ENCODE results near the gene GDF7.
"Not testable (repeated sequence)": the region's sequence is repeated elsewhere in the genome, so short reads cannot be mapped to it uniquely, and the experiment has no call there.

Gene GDF7

DNA sequence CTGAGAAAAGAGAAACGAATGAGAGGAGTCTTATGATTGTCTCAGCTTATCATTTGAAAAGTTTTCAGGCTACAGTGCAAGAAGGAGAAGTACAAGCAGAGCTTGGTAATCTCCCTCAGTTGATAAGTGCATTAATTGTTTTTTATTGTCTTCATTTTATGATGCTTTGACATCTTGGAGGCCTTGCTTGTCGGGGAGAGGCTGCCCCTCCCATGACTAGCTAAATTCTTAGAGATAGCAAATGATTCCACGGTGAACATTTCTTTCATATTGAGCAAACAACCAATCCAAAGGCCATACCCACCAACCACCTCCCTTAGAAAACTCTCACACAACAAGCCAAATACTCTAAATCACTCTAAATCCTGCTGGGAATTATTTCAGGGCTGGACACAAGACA, 39.8 kb downstream of the GDF7 start:
- no peak for DNase-seq

- no peak for DNase-seq
These were observed 40.7 kb downstream of the GDF7 start for GRCh38 chr2:20707601-20708000.

GRCh38 chr2:20711641-20712040, 44.7 kb downstream of the GDF7 start:
- not testable (repeated sequence) for DNase-seq

- DNase-seq = not testable (repeated sequence)
These were observed 46.6 kb downstream of the GDF7 start for GRCh38 chr2:20713585-20713984.

- not testable (repeated sequence) for DNase-seq
These were observed 47.5 kb downstream of the GDF7 start for GRCh38 chr2:20714412-20714811.

- DNase-seq = not testable (repeated sequence)
These were observed 49.2 kb downstream of the GDF7 start for GRCh38 chr2:20716164-20716563.

DNA sequence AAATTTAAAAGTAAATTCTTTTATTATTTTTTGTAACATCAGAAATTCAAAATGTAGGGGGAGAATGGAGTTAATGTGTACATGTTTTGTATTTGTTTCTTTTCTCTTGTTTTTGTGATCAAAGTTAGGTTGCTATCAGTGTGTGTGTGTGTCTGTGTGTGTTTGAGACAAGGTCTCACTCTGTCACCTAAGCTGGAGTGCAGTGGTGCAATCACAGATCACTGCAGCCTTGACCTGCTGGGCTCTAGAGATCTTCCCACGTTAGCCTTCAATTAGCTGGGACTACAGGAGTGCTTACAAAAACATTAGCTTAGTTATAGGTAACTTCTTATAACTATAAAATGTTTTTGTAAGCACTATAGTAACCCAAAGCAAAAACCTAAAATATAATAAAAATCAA, 50.7 kb downstream of the GDF7 start:
- no peak for DNase-seq

DNA sequence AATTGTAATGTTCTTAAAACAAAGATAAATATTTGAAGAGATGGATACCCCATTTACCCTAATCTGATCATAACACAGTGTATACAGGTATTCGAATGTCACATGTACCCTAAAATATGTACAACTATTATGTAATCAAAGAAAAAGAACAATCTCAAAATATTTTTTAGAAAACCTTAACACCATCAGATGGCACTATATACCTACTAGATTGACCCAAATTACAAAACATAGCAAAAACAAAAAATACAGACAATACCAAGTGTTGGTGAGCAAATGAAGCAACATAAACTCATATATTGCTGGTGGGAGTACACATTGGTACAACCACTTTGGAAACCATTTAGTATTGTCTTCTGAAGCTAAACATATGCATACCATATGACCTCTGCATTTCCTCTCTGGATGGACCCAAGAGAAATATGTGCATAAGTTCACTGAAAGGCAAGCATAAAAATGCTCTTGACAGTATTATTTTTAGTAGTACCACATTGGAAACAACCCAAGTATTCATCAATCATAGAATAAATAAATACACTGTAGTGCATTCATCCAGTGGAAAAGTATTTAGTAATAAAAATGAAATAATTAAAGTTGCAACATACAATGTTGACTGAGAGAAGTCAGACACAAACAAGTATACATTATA, 55.8 kb downstream of the GDF7 start:
- no peak for DNase-seq

DNA sequence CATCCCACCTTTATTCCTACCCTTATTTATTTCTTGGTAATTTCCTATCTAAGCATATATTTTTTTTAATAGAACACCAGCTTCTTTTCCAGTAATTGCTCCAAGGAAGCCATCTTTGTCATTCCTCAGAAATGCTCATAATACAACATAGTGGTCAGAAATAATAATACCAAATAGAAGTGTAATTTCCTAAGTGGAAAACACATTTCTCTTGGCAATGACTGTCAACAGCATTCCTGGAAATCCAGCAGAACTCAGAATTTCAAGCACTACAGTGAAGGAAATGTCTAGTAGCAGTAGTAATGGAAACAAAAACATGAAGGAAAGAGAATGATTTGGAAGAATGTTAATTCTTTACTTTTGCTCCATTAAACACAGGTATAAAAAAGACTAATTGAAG, 56.6 kb downstream of the GDF7 start:
- DNase-seq = no peak

DNA sequence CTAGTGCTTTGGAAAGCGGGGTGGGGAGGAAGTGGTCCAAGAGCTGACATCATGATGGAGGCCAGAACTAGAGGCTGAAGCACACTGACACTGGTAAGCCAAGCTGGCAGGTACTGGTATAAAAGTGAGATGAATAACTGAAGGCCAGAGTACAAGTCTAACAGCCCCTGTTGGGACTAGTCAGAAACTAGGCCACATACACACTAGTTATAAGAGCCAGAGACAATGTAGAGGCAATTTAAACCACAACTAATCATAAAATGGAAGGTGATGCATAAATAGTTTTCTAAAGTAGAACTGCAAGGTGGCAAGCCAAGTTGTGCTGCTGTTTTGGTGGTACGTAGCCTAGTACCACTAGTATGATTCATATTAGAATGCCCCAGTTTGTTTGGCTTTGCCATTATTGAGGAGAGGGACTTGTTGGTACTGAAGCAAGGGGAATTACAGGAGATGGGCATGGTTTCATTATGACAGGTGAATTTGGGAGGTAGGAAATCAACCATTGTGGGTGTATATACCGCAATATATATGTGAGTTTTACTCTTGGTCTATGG, 57.6 kb downstream of the GDF7 start:
- DNase-seq = no peak

DNA sequence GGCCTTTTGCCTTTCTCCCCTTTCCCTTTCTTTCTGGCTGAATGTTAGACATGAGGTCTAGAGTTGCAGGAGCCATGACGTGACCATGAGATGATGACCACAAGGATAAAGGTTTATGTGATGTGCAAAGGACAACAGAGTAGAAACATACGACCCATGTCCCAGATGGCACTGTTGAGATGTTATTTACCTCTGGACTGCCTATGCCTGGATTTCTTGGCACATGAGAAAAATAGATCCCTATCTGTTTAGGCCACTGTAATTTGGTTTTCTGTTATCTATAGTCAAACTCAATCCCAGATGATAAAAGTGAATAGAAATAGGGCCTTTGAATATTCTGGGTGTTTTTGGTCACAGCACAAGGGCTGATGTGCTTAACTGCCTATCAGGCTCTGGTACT, 58.8 kb downstream of the GDF7 start:
- DNase-seq = no peak

GRCh38 chr2:20726913-20727312, 60.0 kb downstream of the GDF7 start:
- DNase-seq = no peak

GRCh38 chr2:20728114-20728758, 61.3 kb downstream of the GDF7 start:
- DNase-seq = no peak
